ENCODE data around the gene NRN1. TPM values are rescaled to one million over a fixed set of nuclear protein-coding genes. Genes with fewer than 3 reads are reported as not detected.

NRN1 gene
- total and polyA plus RNA-seq, 8 donors = 0.45 to 9.8 (median 4.4) TPM; not detected in 2

- TF ChIP-seq CTCF (IDR thresholded peaks at IDR 0.05) (no peak), POLR2AphosphoS5 (IDR thresholded peaks at IDR 0.05) (no peak), EP300 (IDR thresholded peaks at IDR 0.05) (no peak), POLR2A (IDR thresholded peaks at IDR 0.05) (no peak)
- no peaks in the 10 kb centered on the region for H3K27me3 ChIP-seq
- no peaks in the 10 kb centered on the region for H3K36me3 ChIP-seq
- 52 to 93% (median 58%) methylated on average over 1 of the region's 1 CpG for WGBS, 5 donors
- H3K4me1 ChIP-seq = peaks cover 4 to 14% (median 11%) of the 10 kb centered on the region in 4 donors
- no peak for DNase-seq
- H3K9me3 ChIP-seq = no peaks in the 10 kb centered on the region
- no peak overlapping the region for H3K4me3 ChIP-seq
- no peak overlapping the region for H3K27ac ChIP-seq
- intact Hi-C loops (cut with DNase I; ENCODE audit: low total_unique reads) = no loop called here
These were observed 39.1 kb downstream of the NRN1 start for GRCh38 chr6:5967594-5967993.

GRCh38 chr6:5962794-5963193 is 43.9 kb downstream of the NRN1 start:
- H3K9me3 ChIP-seq = no peaks in the 10 kb centered on the region
- no peak overlapping the region for H3K27ac ChIP-seq
- intact Hi-C loops (cut with DNase I; ENCODE audit: low total_unique reads) = no loop called here
- no peak for DNase-seq
- H3K27me3 ChIP-seq = peaks cover 0 to 11% (median 0%) of the 10 kb centered on the region in 3 donors
- 85 to 94% (median 93%) methylated on average over 2 of the region's 2 CpGs for WGBS, 5 donors
- H3K4me3 ChIP-seq = no peak overlapping the region
- no peak for TF ChIP-seq POLR2AphosphoS5 (IDR thresholded peaks at IDR 0.05)
- no peaks in the 10 kb centered on the region for H3K36me3 ChIP-seq
- H3K4me1 ChIP-seq = no peaks in the 10 kb centered on the region

GRCh38 chr6:5961836-5962235 is 44.9 kb downstream of the NRN1 start:
- Histone ChIP-seq H3K4me1 (no peaks in the 10 kb centered on the region), H3K27ac (no peak overlapping the region), H3K27me3 (peaks cover 0 to 11% (median 0%) of the 10 kb centered on the region in 3 donors), H3K4me3 (no peak overlapping the region), H3K36me3 (no peaks in the 10 kb centered on the region), H3K9me3 (no peaks in the 10 kb centered on the region)
- intact Hi-C loops (cut with DNase I; ENCODE audit: low total_unique reads) = no loop called here
- 79 to 86% (median 83%) methylated on average over 2 of the region's 2 CpGs for WGBS, 5 donors
- DNase-seq = no peak
- no peak for TF ChIP-seq CTCF (IDR thresholded peaks at IDR 0.05)
- no peak for TF ChIP-seq EP300 (IDR thresholded peaks at IDR 0.05)
- no peak for TF ChIP-seq POLR2AphosphoS5 (IDR thresholded peaks at IDR 0.05)
- TF ChIP-seq POLR2A (IDR thresholded peaks at IDR 0.05) = no peak

GRCh38 chr6:5960456-5960855 is 46.3 kb downstream of the NRN1 start:
- Histone ChIP-seq H3K9me3 (no peaks in the 10 kb centered on the region), H3K4me3 (no peak overlapping the region), H3K27ac (no peak overlapping the region), H3K36me3 (no peaks in the 10 kb centered on the region), H3K27me3 (peaks cover 0 to 11% (median 0%) of the 10 kb centered on the region in 3 donors), H3K4me1 (no peaks in the 10 kb centered on the region)
- no peak for DNase-seq
- intact Hi-C loops (cut with DNase I; ENCODE audit: low total_unique reads) = no loop called here
- TF ChIP-seq EP300 (IDR thresholded peaks at IDR 0.05) (no peak), POLR2AphosphoS5 (IDR thresholded peaks at IDR 0.05) (no peak), POLR2A (IDR thresholded peaks at IDR 0.05) (no peak), CTCF (IDR thresholded peaks at IDR 0.05) (no peak)
- WGBS, 5 donors = 72 to 83% (median 78%) methylated on average over 5 of the region's 5 CpGs

- Histone ChIP-seq H3K4me3 (no peak overlapping the region), H3K27me3 (peaks cover 0 to 11% (median 0%) of the 10 kb centered on the region in 3 donors), H3K4me1 (no peaks in the 10 kb centered on the region), H3K27ac (no peak overlapping the region), H3K36me3 (no peaks in the 10 kb centered on the region), H3K9me3 (no peaks in the 10 kb centered on the region)
- TF ChIP-seq POLR2AphosphoS5 (IDR thresholded peaks at IDR 0.05) = no peak
- DNase-seq = no peak
- WGBS, 5 donors = 72 to 87% (median 84%) methylated on average over 2 of the region's 2 CpGs
- intact Hi-C loops (cut with DNase I; ENCODE audit: low total_unique reads) = no loop called here
These were observed 47.8 kb downstream of the NRN1 start for GRCh38 chr6:5958921-5959320.

All from stomach (tissue), 9 donors.